ENCODE measurements around the gene DGKD. TPM values are rescaled to one million over a fixed set of nuclear protein-coding genes. Genes with fewer than 3 reads are reported as not detected.

DGKD gene
- total and polyA plus RNA-seq, 11 donors = 15.5 to 88.6 (median 43.0) TPM

DNA sequence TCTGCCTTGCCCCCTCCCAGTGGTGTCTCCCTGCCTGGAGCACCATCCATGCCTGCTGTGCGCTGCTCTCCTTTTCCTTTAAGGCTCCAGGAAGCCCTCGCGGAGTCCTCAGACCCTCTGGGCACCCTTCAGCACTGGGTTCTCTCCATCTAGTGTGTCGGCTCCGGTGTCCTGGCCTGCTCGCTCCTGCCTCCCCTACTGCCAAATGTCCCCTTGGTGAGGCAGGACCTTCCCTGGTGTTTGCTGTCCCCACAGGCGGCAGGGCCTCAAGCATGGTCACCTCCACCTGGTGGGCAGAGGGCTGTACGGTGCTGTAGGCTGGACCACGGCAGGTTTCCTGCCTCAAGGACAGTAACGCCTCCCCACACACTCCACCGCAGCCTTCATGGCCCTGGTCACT lies 90.2 kb downstream of the DGKD start:
- H3K9me3 ChIP-seq = no peaks in the 10 kb centered on the region
- H3K4me3 ChIP-seq = no peak overlapping the region
- H3K27me3 ChIP-seq = no peaks in the 10 kb centered on the region
- DNase-seq = no peak
- whole genome bisulfite sequencing, 4 donors = 93 to 96% (median 94%) methylated on average over 10 to 11 of the region's 11 CpGs
- TF ChIP-seq, protein P1, sequence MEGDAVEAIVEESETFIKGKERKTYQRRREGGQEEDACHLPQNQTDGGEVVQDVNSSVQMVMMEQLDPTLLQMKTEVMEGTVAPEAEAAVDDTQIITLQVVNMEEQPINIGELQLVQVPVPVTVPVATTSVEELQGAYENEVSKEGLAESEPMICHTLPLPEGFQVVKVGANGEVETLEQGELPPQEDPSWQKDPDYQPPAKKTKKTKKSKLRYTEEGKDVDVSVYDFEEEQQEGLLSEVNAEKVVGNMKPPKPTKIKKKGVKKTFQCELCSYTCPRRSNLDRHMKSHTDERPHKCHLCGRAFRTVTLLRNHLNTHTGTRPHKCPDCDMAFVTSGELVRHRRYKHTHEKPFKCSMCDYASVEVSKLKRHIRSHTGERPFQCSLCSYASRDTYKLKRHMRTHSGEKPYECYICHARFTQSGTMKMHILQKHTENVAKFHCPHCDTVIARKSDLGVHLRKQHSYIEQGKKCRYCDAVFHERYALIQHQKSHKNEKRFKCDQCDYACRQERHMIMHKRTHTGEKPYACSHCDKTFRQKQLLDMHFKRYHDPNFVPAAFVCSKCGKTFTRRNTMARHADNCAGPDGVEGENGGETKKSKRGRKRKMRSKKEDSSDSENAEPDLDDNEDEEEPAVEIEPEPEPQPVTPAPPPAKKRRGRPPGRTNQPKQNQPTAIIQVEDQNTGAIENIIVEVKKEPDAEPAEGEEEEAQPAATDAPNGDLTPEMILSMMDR (IDR thresholded peaks at IDR 0.05) = no peak
- TF ChIP-seq POLR2A (IDR thresholded peaks at IDR 0.05) = no peak
- no peak overlapping the region for H3K27ac ChIP-seq
- H3K36me3 ChIP-seq = peaks cover 7 to 89% (median 79%) of the 10 kb centered on the region in 9 donors
- intact Hi-C loops (cut with DNase I) = loop anchor here in 8 of 10 donors (2.0 to 10.0 kb wide), 7 partner anchors 42 to 270 kb away; partner anchors contain the start of genes DGKD (in 2 of the 8), UGT1A4 (in 1 of the 8) and UGT1A5 (in 1 of the 8)
- peaks cover 0 to 25% (median 7%) of the 10 kb centered on the region in 12 donors for H3K4me1 ChIP-seq
- ATAC-seq = no peak

DNA sequence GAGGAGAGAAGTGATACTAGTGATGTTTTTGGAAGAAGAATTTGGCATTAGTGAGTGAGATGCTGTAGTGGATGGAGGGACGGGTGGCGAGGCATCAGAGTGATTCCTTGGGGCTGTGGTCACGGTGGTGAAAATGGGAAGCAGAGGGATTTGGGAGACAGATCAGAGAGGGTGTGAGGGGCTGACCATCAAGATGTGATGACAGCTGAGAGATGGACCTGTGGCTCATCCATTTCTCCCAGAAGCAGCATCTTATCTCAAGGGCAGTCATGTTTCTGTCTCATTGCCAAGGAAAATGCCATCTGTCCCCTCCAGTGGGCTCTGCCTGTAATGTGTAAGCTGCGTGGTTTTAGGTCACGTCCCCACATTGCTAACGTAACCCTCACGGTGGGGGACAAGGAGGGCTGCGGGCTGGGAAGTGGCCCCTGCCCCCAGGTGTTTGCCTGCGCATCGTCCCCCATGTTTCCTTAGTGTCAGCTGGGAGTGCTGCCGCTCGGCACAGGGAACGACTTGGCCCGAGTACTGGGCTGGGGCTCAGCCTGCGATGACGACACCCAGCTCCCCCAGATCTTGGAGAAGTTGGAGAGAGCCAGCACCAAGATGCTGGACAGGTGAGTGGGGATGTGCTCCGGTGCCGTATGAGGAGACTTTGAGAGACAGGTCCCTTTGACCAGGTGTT lies 91.0 kb downstream of the DGKD start:
- H3K27ac ChIP-seq = no peak overlapping the region
- no peak for ATAC-seq
- H3K36me3 ChIP-seq = peaks cover 7 to 90% (median 79%) of the 10 kb centered on the region in 9 donors
- WGBS, 4 donors = 84 to 93% (median 88%) methylated on average over 18 of the region's 18 CpGs
- DNase-seq = no peak
- H3K4me3 ChIP-seq = no peak overlapping the region
- intact Hi-C loops (cut with DNase I) = loop anchor here in 6 of 10 donors (2.0 to 10.0 kb wide), 5 partner anchors 92 to 270 kb away; partner anchors contain the start of genes DGKD (in 1 of the 6), UGT1A4 (in 1 of the 6) and UGT1A5 (in 1 of the 6)
- TF ChIP-seq POLR2A (IDR thresholded peaks at IDR 0.05) = no peak
- TF ChIP-seq, protein P1 (IDR thresholded peaks at IDR 0.05) = no peak
- peaks cover 0 to 21% (median under 1%) of the 10 kb centered on the region in 12 donors for H3K4me1 ChIP-seq
- H3K9me3 ChIP-seq = no peaks in the 10 kb centered on the region
- no peaks in the 10 kb centered on the region for H3K27me3 ChIP-seq

- Histone ChIP-seq H3K36me3 (peaks cover 7 to 95% (median 86%) of the 10 kb centered on the region in 9 donors), H3K4me3 (no peak overlapping the region), H3K27ac (no peak overlapping the region), H3K9me3 (no peaks in the 10 kb centered on the region), H3K27me3 (no peaks in the 10 kb centered on the region), H3K4me1 (peaks cover 0 to 16% (median 0%) of the 10 kb centered on the region in 12 donors)
- intact Hi-C loops (cut with DNase I) = loop anchor here in 6 of 10 donors (5.0 to 10.0 kb wide), 4 partner anchors 94 to 269 kb away; partner anchors contain the start of genes DGKD (in 1 of the 6), UGT1A4 (in 1 of the 6) and UGT1A5 (in 1 of the 6)
- WGBS, 4 donors = 33 to 76% (median 54%) methylated on average over 1 of the region's 1 CpG
- no peak for ATAC-seq
- no peak for DNase-seq
- TF ChIP-seq, protein P1 (IDR thresholded peaks at IDR 0.05) = no peak
- TF ChIP-seq POLR2A (IDR thresholded peaks at IDR 0.05) = no peak
Observed at GRCh38 chr2:233446121-233446520, 91.8 kb downstream of the DGKD start.

- WGBS, 4 donors = 91 to 94% (median 92%) methylated on average over 32 to 37 of the region's 37 CpGs
- TF ChIP-seq POLR2A (IDR thresholded peaks at IDR 0.05) = no peak
- TF ChIP-seq, protein P1 (IDR thresholded peaks at IDR 0.05) = no peak
- Histone ChIP-seq H3K27me3 (no peaks in the 10 kb centered on the region), H3K27ac (no peak overlapping the region), H3K4me1 (peaks cover 0 to 16% (median 0%) of the 10 kb centered on the region in 12 donors), H3K36me3 (peaks cover 7 to 96% (median 89%) of the 10 kb centered on the region in 9 donors), H3K4me3 (no peak overlapping the region), H3K9me3 (no peaks in the 10 kb centered on the region)
- intact Hi-C loops (cut with DNase I) = loop anchor here in 6 of 10 donors (5.0 to 10.0 kb wide), 4 partner anchors 94 to 268 kb away; partner anchors contain the start of genes DGKD (in 1 of the 6), UGT1A4 (in 1 of the 6) and UGT1A5 (in 1 of the 6)
- no peak for ATAC-seq
- no peak for DNase-seq
Observed at GRCh38 chr2:233446606-233447305, 92.5 kb downstream of the DGKD start.
